ENCODE results near the gene GALK2.
"Not testable (repeated sequence)": the region's sequence is repeated elsewhere in the genome, so short reads cannot be mapped to it uniquely, and the experiment has no call there.

DNA sequence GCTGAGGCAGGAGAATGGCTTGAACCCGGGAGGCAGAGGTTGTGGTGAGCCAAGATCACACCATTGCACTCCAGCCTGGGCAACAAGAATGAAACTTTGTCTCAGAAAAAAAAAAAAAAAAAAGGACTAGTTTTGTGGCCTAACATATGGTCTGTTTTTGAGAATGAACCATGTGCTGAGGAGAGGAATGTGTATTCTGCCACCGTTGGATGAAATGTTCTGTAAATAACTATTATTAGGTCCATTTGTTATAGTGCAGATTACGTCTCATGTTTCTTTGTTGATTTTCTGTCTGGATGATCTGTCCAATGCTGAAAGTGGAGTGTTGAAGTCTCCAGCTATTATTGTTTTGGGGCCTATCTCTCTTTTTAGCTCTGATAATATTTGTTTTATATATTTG lies 13.7 kb downstream of the GALK2 start:
- not testable (repeated sequence) for TF ChIP-seq CTCF (IDR thresholded peaks at IDR 0.05); POLR2AphosphoS5 (IDR thresholded peaks at IDR 0.05; ENCODE audit: low read depth, low read length); TCF7L2 (IDR thresholded peaks at IDR 0.05; ENCODE audit: low read depth, low read length); REST (IDR thresholded peaks at IDR 0.05; ENCODE audit: insufficient read depth in 1 of 2, low read depth in 2 of 2, low read length in 1 of 2)

All from Panc1 (cell line).